K562 (cell line): ENCODE measurements around the gene LRRK1. TPM values are rescaled to one million over a fixed set of nuclear protein-coding genes. Genes with fewer than 3 reads are reported as not detected.

Source experiments
- ATAC-seq: fragments of 200-7000 bp; cut with Tn5 transposase; 3 replicates; pipeline ENCODE4 v1.9.1; 2020; ENCODE audit warnings: moderate library complexity
- BruUV-seq: library from RNA; stranded (reverse); fragments of 400-500 nt; replicated peaks from 2 replicates; lab custom pipeline; 2021; lab: Mats Ljungman, UMichigan
- CTCF ChIA-PET: fragments of 300-600 bp; formaldehyde crosslinking; extraction: SDS; loops from one replicate; lab custom pipeline; 2021; ENCODE audit warnings: low intra/inter-chr PET ratio; lab: Yijun Ruan, JAX
- POLR2A ChIA-PET: fragments of 300-600, 350-650 bp; sonication (Branson Sonifier 250); formaldehyde crosslinking; extraction: SDS; loops from one replicate; lab custom pipeline; 2021; ENCODE audit warnings: antibody characterized with exemption, inconsistent platforms; lab: Yijun Ruan, JAX
- DNase-seq, 4 experiments: peaks; one replicate each; pipeline versions ENCODE4 v3.0.0 to v3.0.0-alpha.2; 2011 to 2018; ENCODE audit warnings: low spot score in 3 of 4, mixed read lengths in 3 of 4; ENCODE audit errors: extremely low read depth in 1 of 4
- FAIRE-seq: peaks from 2 replicates; lab custom pipeline; 2011; peaks lifted over from hg19 to GRCh38; lab: Jason Lieb, UNC
- H2AFZ ChIP-seq: 2 replicates; pipeline ENCODE4 v1.6.0; 2011; ENCODE audit warnings: low read depth, low read length, control low read depth, inconsistent platforms
- H3K27ac ChIP-seq: fragments of 200-600 bp; 3 replicates; pipeline ENCODE4 v1.8.0; 2011; ENCODE audit warnings: low read depth, mild to moderate bottlenecking, control low read depth, inconsistent platforms, low read length, moderate library complexity, mixed read lengths; ENCODE audit errors: extremely low read depth
- H3K27me3 ChIP-seq, 2 experiments: fragments of 300-600 bp in 1 of 2; 2 replicates in 1 of 2; 3 replicates in 1 of 2; pipeline versions ENCODE4 v1.6.0 to v1.8.0; 2011; ENCODE audit warnings: inconsistent platforms in 2 of 2, low read length in 2 of 2, mild to moderate bottlenecking in 1 of 2, mixed read lengths in 1 of 2, moderate library complexity in 1 of 2; ENCODE audit not compliant: control insufficient read depth in 2 of 2, insufficient read depth in 2 of 2
- H3K36me3 ChIP-seq: fragments of 300-600 bp; 3 replicates; pipeline ENCODE4 v1.8.0; 2011; ENCODE audit warnings: mild to moderate bottlenecking, low read length, inconsistent platforms; ENCODE audit not compliant: control insufficient read depth, insufficient read depth
- H3K4me1 ChIP-seq, 2 experiments: fragments of 200-600 bp in 1 of 2; replicated peaks in 1 of 2; 2 replicates in 1 of 2; 3 replicates in 1 of 2; pipeline versions ENCODE4 v1.5.1 to v1.8.0; 2011; ENCODE audit warnings: inconsistent platforms in 2 of 2, low read length in 2 of 2, mild to moderate bottlenecking in 1 of 2, mixed read lengths in 1 of 2, moderate library complexity in 1 of 2; ENCODE audit not compliant: control insufficient read depth in 2 of 2, insufficient read depth in 2 of 2
- H3K4me2 ChIP-seq: 2 replicates; pipeline ENCODE4 v1.6.1; 2011; ENCODE audit warnings: low read length, control low read depth, inconsistent platforms, mixed read lengths; ENCODE audit not compliant: insufficient read depth
- H3K4me3 ChIP-seq: fragments of 200-600 bp; sonication (generic), shearing (Covaris generic); 2 replicates; pipeline ENCODE4 v1.5.1; 2016; ENCODE audit warnings: control low read depth, inconsistent platforms
- H3K79me2 ChIP-seq: fragments of 200-600 bp; 3 replicates; pipeline ENCODE4 v1.8.0; 2011; ENCODE audit warnings: low read length, inconsistent platforms; ENCODE audit not compliant: control insufficient read depth, insufficient read depth
- H3K9ac ChIP-seq, 2 experiments: 2 replicates each; pipeline versions ENCODE4 v1.6.0 to v1.6.1; 2011; ENCODE audit warnings: low read depth in 2 of 2, low read length in 2 of 2, control low read depth in 1 of 2, inconsistent platforms in 1 of 2, mild to moderate bottlenecking in 1 of 2, mixed read lengths in 1 of 2; ENCODE audit not compliant: insufficient read depth in 1 of 2
- H3K9me1 ChIP-seq: one replicate; pipeline ENCODE4 v1.6.0; 2011; ENCODE audit warnings: inconsistent platforms, mild to moderate bottlenecking, low read length, moderate library complexity; ENCODE audit not compliant: control insufficient read depth, insufficient read depth
- H3K9me3 ChIP-seq: replicated peaks from 2 replicates; pipeline ENCODE4 v1.5.1; 2011; ENCODE audit warnings: low read depth, low read length, inconsistent platforms; ENCODE audit not compliant: control insufficient read depth, insufficient read depth
- H4K20me1 ChIP-seq: replicated peaks from 2 replicates; pipeline ENCODE4 v1.6.1; 2011; ENCODE audit warnings: low read length, inconsistent platforms, mixed read lengths; ENCODE audit not compliant: control insufficient read depth, insufficient read depth
- CBFA2T2 ChIP-seq: fragments of 450-650 bp; conservative IDR thresholded peaks from 2 replicates; pipeline ENCODE4 v1.6.1; 2017; ENCODE audit warnings: mild to moderate bottlenecking
- CBX5 ChIP-seq: IDR thresholded peaks from 2 replicates; pipeline ENCODE4 v1.6.1; 2014; ENCODE audit warnings: low read depth, borderline replicate concordance
- GATA2 ChIP-seq: sonication (generic); formaldehyde crosslinking; IDR thresholded peaks from 2 replicates; pipeline ENCODE4 v1.4.0; 2020; ENCODE audit warnings: mild to moderate bottlenecking, missing genetic modification reagents
- KDM4B ChIP-seq, 2 experiments: fragments of 450-650 bp in 1 of 2; sonication (generic) in 1 of 2; IDR thresholded peaks; 2 replicates each; pipeline ENCODE4 v1.6.1; 2016 to 2017; ENCODE audit warnings: borderline replicate concordance in 2 of 2, antibody characterized with exemption in 1 of 2, low read depth in 1 of 2, mild to moderate bottlenecking in 1 of 2
- PBX2 ChIP-seq, 2 experiments: IDR thresholded peaks in 1 of 2; conservative IDR thresholded peaks in 1 of 2; 2 replicates each; pipeline ENCODE4 v1.6.1; 2016; ENCODE audit warnings: low read depth in 2 of 2, mild to moderate bottlenecking in 1 of 2, missing compliant biosample characterization in 1 of 2, missing genetic modification characterization in 1 of 2, moderate library complexity in 1 of 2
- SRSF9 ChIP-seq: fragments of 200-400 bp; formaldehyde crosslinking; IDR thresholded peaks from 2 replicates; pipeline ENCODE4 v1.6.1; 2017; ENCODE audit warnings: low read depth, low read length, borderline replicate concordance
- STAT6 ChIP-seq: sonication (generic); formaldehyde crosslinking; IDR thresholded peaks from 2 replicates; pipeline ENCODE4 v1.8.1; 2023; ENCODE audit warnings: mild to moderate bottlenecking, missing genetic modification reagents
- ZBTB43 ChIP-seq: sonication (generic); formaldehyde crosslinking; IDR thresholded peaks from 2 replicates; pipeline ENCODE4 v1.8.0; 2023; ENCODE audit warnings: mild to moderate bottlenecking, missing genetic modification reagents
- WGBS: fragments of 100-300 bp; shearing (Covaris generic); methylation state at CpG from one replicate; pipeline ENCODE4 v1.1.6; 2016; ENCODE audit warnings: low coverage, mixed read lengths; ENCODE audit not compliant: insufficient coverage; ENCODE audit errors: missing lambda C conversion rate; 5-methylcytosine and 5-hydroxymethylcytosine counted together
- in situ Hi-C: fragments of 300-500 bp; cut with MboI; formaldehyde crosslinking; loops from 4 replicates; pipeline ENCODE4 v1.15.0; 2018; ENCODE audit warnings: inconsistent platforms, mixed read lengths
- intact Hi-C: fragments of 100-400 bp; cut with micrococcal nuclease; formaldehyde crosslinking; loops from 2 replicates; pipeline ENCODE4 v1.14.2; 2022
- polyA plus RNA-seq, 8 experiments: library from polyadenylated mRNA; depleted of rRNA in 4 of 8; stranded (reverse) in 5 of 8; unstranded in 3 of 8; fragments of >200 nt; fragmentation: Nextera tagmentation in 2 of 8; fragmentation: Illumina TruSeq in 1 of 8; extraction: Ambion mirVana in 2 of 8; extraction: Trizol in 1 of 8; gene quantifications; 2 replicates each; pipeline versions ENCODE4 v1.2.1 to v1.2.3, GENCODE V29; 2011 to 2014; ENCODE audit warnings: inconsistent platforms in 1 of 8, missing spikeins in 1 of 8
- total RNA-seq, 7 experiments: library from RNA; depleted of rRNA in 6 of 7; stranded (reverse); fragments of >200 nt in 6 of 7; fragmentation: Illumina TruSeq in 2 of 7; extraction: Trizol in 2 of 7; gene quantifications; 2 replicates each; pipeline versions ENCODE4 v1.2.1 to v1.2.3, GENCODE V29; 2011 to 2021; ENCODE audit warnings: low replicate concordance in 1 of 7

Gene LRRK1
- total and polyA plus RNA-seq, 9 of the 15 experiments (the other 6 are each of a cell fraction or from before 2014, with no cell fraction given): 0.01 to 1.5 (median 0.11) TPM

- ChIA-PET CTCF (interaction anchor here (0.7 kb wide), 1 partner anchor 8 kb away, joined by 4 read pairs; no protein-coding TSS in a partner anchor), POLR2A (interaction anchor here (0.5 to 1.4 kb wide), 3 partner anchors 9 to 51 kb away, joined by 3 to 4 read pairs (median 4); no protein-coding TSS in a partner anchor)
- DNase-seq: no peak
- no peaks in the 10 kb centered on the region for H3K9me3 ChIP-seq
- no peaks in the 10 kb centered on the region for H3K27me3 ChIP-seq
- H3K9ac ChIP-seq: no peak overlapping the region
- H4K20me1 ChIP-seq: 0 out of 2 replicates have a peak, but pooled peaks cover 3% of the 10 kb centered on the region
- intact Hi-C loops: no loop called here
- H3K9me1 ChIP-seq: no peaks in the 10 kb centered on the region
- WGBS: 50% methylated on average over 1 of the region's 1 CpG
- in situ Hi-C loops: no loop called here
- no peaks in the 10 kb centered on the region for H3K36me3 ChIP-seq
- H3K79me2 ChIP-seq: no peaks in the 10 kb centered on the region
- H3K27ac ChIP-seq: no peak overlapping the region
- no peak for TF ChIP-seq ZBTB43 (CRISPR knock-in tag)
- ATAC-seq: no peak
- no TSS peak for BruUV-seq
- no peak overlapping the region for H3K4me3 ChIP-seq
- no peak overlapping the region; the same call in 1 of the 2 replicates for H2AFZ ChIP-seq
- no peak overlapping the region for H3K4me2 ChIP-seq
- peaks cover 15 to 40% of the 10 kb centered on the region in 2 experiments for H3K4me1 ChIP-seq
- FAIRE-seq: no peak
Measured at GRCh38 chr15:101116681-101116976, 197.5 kb downstream of the LRRK1 start.

GRCh38 chr15:101118116-101118515, 199.0 kb downstream of the LRRK1 start:
- Histone ChIP-seq H3K4me2 (no peak overlapping the region), H3K4me3 (no peak overlapping the region), H4K20me1 (0 out of 2 replicates have a peak, but pooled peaks cover 3% of the 10 kb centered on the region), H2AFZ (no peak overlapping the region), H3K9me3 (no peaks in the 10 kb centered on the region), H3K79me2 (no peaks in the 10 kb centered on the region), H3K27ac (no peak overlapping the region), H3K27me3 (no peaks in the 10 kb centered on the region), H3K9ac (no peak overlapping the region), H3K9me1 (no peaks in the 10 kb centered on the region), H3K4me1 (peaks cover 17 to 36% of the 10 kb centered on the region in 2 experiments), H3K36me3 (no peaks in the 10 kb centered on the region)
- BruUV-seq: no TSS peak
- intact Hi-C loops (no loop called here), in situ Hi-C loops (no loop called here)
- ATAC-seq (no peak), DNase-seq (no peak), FAIRE-seq (no peak)
- ChIA-PET CTCF (no interaction called here), POLR2A (no interaction called here)
- 77% methylated on average over 8 of the region's 9 CpGs for WGBS
- no peak for TF ChIP-seq CBFA2T2
- no peak for TF ChIP-seq CBX5
- TF ChIP-seq GATA2 (CRISPR knock-in tag): no peak
- no peak for TF ChIP-seq SRSF9
- TF ChIP-seq STAT6 (CRISPR knock-in tag): no peak
- no peak for TF ChIP-seq PBX2 (CRISPR knock-in tag; IDR thresholded peaks at IDR 0.05; ENCODE audit: low read depth)
- no peak for TF ChIP-seq PBX2 (tag; conservative IDR thresholded peaks at IDR 0.05; ENCODE audit: low read depth)
- TF ChIP-seq KDM4B (IDR thresholded peaks at IDR 0.05; ENCODE audit: borderline replicate concordance in 2 of 2, low read depth in 1 of 2): no peak
